Measurements from ENCODE around the gene NQO2. TPM values are rescaled to one million over a fixed set of nuclear protein-coding genes. Genes with fewer than 3 reads are reported as not detected.
A peak's percentile ranks its signal among the peaks of the same experiment; 100 is the strongest.
"Not testable (repeated sequence)": the region's sequence is repeated elsewhere in the genome, so short reads cannot be mapped to it uniquely, and the experiment has no call there.

Gene NQO2
- total RNA-seq, 1 donor from 2014 or later: 21.5 TPM

DNA sequence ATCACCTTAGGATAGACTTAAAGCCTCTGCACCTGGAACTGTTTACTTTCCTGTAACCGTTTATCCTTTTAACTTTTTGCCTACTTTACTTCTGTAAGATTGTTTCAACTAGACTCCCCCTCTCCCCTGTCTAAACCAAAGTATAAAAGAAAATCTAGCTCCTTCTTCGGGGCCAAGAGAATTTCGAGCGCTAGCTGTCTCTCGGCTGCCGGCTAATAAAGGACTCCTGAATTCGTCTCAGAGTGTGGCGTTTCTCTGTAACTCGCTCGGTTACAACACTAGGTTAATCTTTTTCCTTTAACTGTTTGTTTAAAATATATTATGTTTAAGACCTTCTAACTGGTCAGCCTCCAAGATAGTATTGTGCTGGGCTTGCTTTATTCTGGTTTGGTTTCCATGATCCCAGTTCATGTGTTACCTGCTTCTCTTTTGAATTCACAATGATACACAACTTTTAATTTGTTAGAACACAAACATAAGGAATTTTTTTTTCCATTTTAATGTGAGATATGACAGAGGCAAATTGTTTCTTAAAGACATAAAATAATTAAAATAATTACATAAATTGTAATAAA is 8.7 kb upstream of the NQO2 start:
- Mint-ChIP-seq H3K4me3 (peak overlapping the region; percentile 94), H3K27me3 (ENCODE audit: low read depth) (no peaks in the 10 kb centered on the region), H3K27ac (ENCODE audit: unreplicated experiment) (peak overlapping the region; percentile 98), H3K36me3 (ENCODE audit: low read depth) (no peaks in the 10 kb centered on the region), H3K4me1 (peaks cover 37% of the 10 kb centered on the region), H3K9me3 (no peaks in the 10 kb centered on the region)
- no peak for DNase-seq (ENCODE audit: low read depth, low spot score)
- TF ChIP-seq, protein P1, sequence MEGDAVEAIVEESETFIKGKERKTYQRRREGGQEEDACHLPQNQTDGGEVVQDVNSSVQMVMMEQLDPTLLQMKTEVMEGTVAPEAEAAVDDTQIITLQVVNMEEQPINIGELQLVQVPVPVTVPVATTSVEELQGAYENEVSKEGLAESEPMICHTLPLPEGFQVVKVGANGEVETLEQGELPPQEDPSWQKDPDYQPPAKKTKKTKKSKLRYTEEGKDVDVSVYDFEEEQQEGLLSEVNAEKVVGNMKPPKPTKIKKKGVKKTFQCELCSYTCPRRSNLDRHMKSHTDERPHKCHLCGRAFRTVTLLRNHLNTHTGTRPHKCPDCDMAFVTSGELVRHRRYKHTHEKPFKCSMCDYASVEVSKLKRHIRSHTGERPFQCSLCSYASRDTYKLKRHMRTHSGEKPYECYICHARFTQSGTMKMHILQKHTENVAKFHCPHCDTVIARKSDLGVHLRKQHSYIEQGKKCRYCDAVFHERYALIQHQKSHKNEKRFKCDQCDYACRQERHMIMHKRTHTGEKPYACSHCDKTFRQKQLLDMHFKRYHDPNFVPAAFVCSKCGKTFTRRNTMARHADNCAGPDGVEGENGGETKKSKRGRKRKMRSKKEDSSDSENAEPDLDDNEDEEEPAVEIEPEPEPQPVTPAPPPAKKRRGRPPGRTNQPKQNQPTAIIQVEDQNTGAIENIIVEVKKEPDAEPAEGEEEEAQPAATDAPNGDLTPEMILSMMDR (conservative IDR thresholded peaks at IDR 0.05): no peak

DNA sequence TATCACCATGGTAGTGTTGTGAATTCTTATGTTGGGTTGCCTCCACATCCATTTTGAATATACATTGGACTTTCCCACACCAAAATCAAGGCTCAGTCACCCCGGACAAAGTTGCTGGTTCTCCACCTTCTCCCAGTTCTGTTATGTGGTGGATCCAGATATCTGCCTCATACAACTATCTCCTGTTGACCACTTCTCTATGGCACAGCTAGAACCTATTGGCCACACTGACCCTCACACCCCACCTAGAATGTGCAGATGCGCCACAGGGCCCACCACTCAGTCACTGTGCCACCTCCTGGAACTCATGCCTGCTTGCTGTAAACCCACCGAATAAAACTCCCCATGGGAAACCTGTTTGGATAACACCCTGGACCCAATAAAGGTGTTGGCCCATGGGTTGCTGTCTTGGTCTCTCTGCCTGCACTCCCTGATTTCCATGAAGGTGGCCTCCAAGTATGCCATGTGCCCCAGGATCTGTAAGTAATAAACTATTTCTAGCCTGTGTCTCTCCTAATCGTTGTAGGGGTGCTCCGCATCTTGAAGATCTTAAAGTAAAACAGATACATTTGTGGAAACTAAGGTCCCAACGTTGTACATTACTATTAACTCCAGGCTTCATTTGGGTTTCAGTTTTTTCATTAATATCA is 7.2 kb upstream of the NQO2 start:
- DNase-seq (ENCODE audit: low read depth, low spot score): no peak
- peaks cover 29% of the 10 kb centered on the region for H3K4me1 Mint-ChIP-seq
- no peaks in the 10 kb centered on the region for H3K9me3 Mint-ChIP-seq
- TF ChIP-seq, protein P1 (conservative IDR thresholded peaks at IDR 0.05): no peak
- no peaks in the 10 kb centered on the region for H3K36me3 Mint-ChIP-seq (ENCODE audit: low read depth)
- H3K27me3 Mint-ChIP-seq (ENCODE audit: low read depth): no peaks in the 10 kb centered on the region
- H3K4me3 Mint-ChIP-seq: peak overlapping the region; percentile 72
- H3K27ac Mint-ChIP-seq (ENCODE audit: unreplicated experiment): no peak overlapping the region

DNA sequence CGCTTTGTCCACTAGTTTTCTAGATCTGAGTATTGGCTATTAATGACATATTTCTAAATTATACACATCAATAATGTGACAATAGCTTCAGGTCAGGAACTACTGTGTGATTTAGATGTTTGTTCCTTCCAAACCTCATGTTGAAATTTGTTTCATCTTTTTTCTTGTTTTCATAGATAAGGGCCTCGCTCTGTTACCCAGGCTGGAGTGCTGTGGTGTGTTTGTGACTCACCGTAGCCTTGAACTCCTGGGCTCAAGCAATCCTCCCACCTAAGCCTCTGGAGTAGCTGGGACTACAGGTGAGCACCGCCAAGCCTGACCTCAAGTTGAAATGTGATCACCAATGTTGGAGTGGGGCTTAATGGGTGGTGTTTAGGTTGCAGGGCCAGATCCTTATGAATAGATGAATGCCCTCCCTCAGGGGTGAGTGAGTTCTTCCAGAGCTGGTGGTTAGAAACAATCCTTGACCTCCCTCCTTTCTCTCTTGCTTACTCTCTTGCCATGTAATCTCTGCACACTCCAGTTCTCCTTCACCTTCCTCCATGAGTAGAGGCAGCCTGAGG is 5.9 kb upstream of the NQO2 start:
- H3K9me3 Mint-ChIP-seq: no peaks in the 10 kb centered on the region
- H3K27me3 Mint-ChIP-seq (ENCODE audit: low read depth): no peaks in the 10 kb centered on the region
- peaks cover 27% of the 10 kb centered on the region for H3K4me1 Mint-ChIP-seq
- no peak for DNase-seq (ENCODE audit: low read depth, low spot score)
- peak overlapping the region; percentile 36 for H3K4me3 Mint-ChIP-seq
- no peaks in the 10 kb centered on the region for H3K36me3 Mint-ChIP-seq (ENCODE audit: low read depth)
- no peak overlapping the region for H3K27ac Mint-ChIP-seq (ENCODE audit: unreplicated experiment)
- TF ChIP-seq, protein P1 (conservative IDR thresholded peaks at IDR 0.05): no peak

DNA sequence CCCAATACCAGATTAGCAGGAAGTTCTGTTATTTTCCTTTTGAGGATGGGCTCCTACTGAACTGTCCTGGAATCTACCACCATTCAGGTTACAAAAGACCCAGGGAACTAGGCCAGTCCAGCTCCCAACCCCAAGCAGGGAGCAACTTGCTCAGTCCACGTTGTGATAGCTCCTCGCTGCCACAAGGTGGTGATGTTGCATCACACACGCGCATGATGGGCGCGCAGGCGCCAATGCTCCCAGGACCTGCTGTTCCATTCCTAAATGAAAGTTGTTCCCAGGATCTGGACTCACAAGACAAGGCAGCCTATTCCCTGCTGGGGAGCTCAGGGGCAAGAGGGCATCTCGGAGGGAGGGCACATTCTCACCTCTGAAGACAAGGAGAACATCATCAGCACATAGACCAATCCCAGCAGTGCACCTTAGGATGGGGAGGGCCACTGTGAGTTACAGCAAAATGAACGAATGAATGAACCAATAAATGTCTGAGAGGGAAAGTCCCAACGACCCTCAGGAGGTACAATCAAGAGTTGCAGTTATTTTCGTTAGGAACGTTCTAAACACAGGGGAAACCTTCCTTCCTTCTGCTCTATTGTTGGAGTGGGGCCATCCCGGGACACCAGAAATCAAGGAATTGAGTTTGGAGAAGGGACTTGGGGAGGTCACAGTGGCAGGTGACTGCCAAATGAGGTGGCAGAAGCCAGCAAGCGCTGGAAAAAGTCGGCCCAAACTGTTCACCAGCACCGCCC is 1.3 kb upstream of the NQO2 start:
- DNase-seq (ENCODE audit: low read depth, low spot score); H3K27ac Mint-ChIP-seq (ENCODE audit: unreplicated experiment); H3K9me3 Mint-ChIP-seq; H3K27me3 Mint-ChIP-seq (ENCODE audit: low read depth); H3K36me3 Mint-ChIP-seq (ENCODE audit: low read depth): not testable (repeated sequence)
- H3K4me1 Mint-ChIP-seq: peaks cover 24% of the 10 kb centered on the region
- H3K4me3 Mint-ChIP-seq: peak overlapping the region; percentile 90
- TF ChIP-seq, protein P1 (conservative IDR thresholded peaks at IDR 0.05): peak; percentile 64

DNA sequence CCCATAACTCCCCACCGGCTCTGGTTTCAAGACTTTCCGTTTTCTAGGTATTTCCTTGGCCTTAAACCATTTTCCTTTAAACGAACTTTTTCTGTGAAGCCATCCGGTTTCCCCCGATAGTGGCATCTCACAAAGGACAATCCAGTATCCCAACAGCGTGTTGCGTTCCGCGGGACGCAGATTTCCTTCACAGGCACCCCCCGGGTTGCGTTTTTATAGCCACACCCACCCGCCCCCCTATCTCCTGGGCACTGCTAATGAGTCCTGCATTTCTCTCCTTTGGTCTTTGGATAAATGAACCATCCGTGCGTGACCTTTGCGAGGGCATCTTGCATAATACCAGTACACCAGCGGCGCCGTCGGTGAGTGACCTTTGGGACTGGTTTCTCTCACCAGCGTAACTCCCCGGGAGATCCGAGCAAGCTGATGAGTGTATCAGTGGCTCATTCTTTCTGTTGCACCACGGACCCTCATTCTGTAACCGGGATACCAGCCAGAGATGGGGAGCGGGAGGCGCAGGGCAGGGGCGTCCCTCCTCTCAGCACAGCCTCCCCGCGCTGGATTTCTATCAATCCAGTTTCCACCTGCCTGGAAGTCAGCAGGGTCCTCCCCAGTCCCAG is 586 bp upstream of the NQO2 start:
- no peak for DNase-seq (ENCODE audit: low read depth, low spot score)
- H3K27ac Mint-ChIP-seq (ENCODE audit: unreplicated experiment): peak overlapping the region; percentile 14
- H3K4me3 Mint-ChIP-seq: peak overlapping the region; percentile 90
- no peaks in the 10 kb centered on the region for H3K36me3 Mint-ChIP-seq (ENCODE audit: low read depth)
- H3K4me1 Mint-ChIP-seq: peaks cover 24% of the 10 kb centered on the region
- H3K27me3 Mint-ChIP-seq (ENCODE audit: low read depth): peaks cover 6% of the 10 kb centered on the region
- TF ChIP-seq, protein P1 (conservative IDR thresholded peaks at IDR 0.05): no peak
- no peaks in the 10 kb centered on the region for H3K9me3 Mint-ChIP-seq

All from neural crest cell (in vitro differentiated cells).